ENCODE data around the gene EXOSC5.

Gene EXOSC5

GRCh38 chr19:41341669-41342490 is 55.3 kb downstream of the EXOSC5 start:
- DNase-seq: no peak

- no peak for DNase-seq
These were observed 57.2 kb downstream of the EXOSC5 start for GRCh38 chr19:41339936-41340335.

All from effector CD8-positive, alpha-beta T cell (primary cell).